Hepatocyte (in vitro differentiated cells): ENCODE data around the gene RNLS.

Experiments
- CTCF ChIP-seq: fragments of 200-600 bp; sonication (generic); IDR thresholded peaks from 2 replicates; pipeline ENCODE4 v1.5.1; 2016; ENCODE audit warnings: antibody characterized with exemption, mild to moderate bottlenecking; ENCODE audit not compliant: poor library complexity
- EZH2 ChIP-seq: fragments of 200-600 bp; sonication (generic); IDR thresholded peaks from 2 replicates; pipeline ENCODE4 v1.6.1; 2016; ENCODE audit warnings: antibody characterized with exemption, mild to moderate bottlenecking, borderline replicate concordance
- EZH2phosphoT487 ChIP-seq: fragments of 200-600 bp; sonication (generic); IDR thresholded peaks from one replicate; pipeline ENCODE4 v1.6.1; 2018; ENCODE audit warnings: antibody characterized with exemption, mild to moderate bottlenecking, low read depth, moderate library complexity; ENCODE audit not compliant: unreplicated experiment, severe bottlenecking

GRCh38 chr10:88592906-88593305 is 9.8 kb upstream of the RNLS start:
- TF ChIP-seq CTCF (no peak), EZH2phosphoT487 (no peak), EZH2 (no peak)
